SH-SY5Y (cell line): ENCODE measurements around the gene BMAL1.

Experiments
- GATA2 ChIP-seq: IDR thresholded peaks from 2 replicates; pipeline ENCODE4 v1.6.1; 2011; ENCODE audit warnings: mild to moderate bottlenecking, low read depth, low read length
- GATA3 ChIP-seq: IDR thresholded peaks from 2 replicates; pipeline ENCODE4 v1.6.1; 2011; ENCODE audit warnings: low read depth, mild to moderate bottlenecking, low read length, moderate library complexity

DNA sequence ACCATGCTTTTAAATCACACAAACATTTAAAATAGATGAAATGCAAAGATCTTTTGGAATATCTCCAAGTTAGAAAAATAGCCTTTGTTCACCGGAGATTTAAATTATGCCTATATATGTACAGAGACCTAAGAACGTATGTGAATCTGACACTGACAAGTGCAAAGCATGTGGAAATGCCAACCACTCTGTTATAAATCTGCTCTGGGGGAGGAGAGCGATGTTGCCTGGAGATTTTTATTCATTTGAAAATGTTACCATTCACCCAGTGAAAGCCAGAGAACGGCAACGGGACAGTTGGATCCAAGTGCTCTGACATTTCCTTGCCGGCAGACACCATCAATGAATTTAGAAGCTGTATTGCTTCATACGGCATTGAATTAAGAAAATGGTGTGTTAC lies 39.8 kb upstream of the BMAL1 start:
- TF ChIP-seq GATA2 (no peak), GATA3 (no peak)
